GM18511 (cell line): ENCODE measurements around the gene NPTX1.
"Not testable (repeated sequence)": the region's sequence is repeated elsewhere in the genome, so short reads cannot be mapped to it uniquely, and the experiment has no call there.

Experiments
- ATAC-seq: cut with Tn5 transposase; IDR thresholded peaks from one replicate; pipeline ENCODE4 v1.9.1; 2021; ENCODE audit warnings: mild to moderate bottlenecking, moderate library complexity; ENCODE audit not compliant: unreplicated experiment

Gene NPTX1, protein sequence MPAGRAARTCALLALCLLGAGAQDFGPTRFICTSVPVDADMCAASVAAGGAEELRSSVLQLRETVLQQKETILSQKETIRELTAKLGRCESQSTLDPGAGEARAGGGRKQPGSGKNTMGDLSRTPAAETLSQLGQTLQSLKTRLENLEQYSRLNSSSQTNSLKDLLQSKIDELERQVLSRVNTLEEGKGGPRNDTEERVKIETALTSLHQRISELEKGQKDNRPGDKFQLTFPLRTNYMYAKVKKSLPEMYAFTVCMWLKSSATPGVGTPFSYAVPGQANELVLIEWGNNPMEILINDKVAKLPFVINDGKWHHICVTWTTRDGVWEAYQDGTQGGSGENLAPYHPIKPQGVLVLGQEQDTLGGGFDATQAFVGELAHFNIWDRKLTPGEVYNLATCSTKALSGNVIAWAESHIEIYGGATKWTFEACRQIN

DNA sequence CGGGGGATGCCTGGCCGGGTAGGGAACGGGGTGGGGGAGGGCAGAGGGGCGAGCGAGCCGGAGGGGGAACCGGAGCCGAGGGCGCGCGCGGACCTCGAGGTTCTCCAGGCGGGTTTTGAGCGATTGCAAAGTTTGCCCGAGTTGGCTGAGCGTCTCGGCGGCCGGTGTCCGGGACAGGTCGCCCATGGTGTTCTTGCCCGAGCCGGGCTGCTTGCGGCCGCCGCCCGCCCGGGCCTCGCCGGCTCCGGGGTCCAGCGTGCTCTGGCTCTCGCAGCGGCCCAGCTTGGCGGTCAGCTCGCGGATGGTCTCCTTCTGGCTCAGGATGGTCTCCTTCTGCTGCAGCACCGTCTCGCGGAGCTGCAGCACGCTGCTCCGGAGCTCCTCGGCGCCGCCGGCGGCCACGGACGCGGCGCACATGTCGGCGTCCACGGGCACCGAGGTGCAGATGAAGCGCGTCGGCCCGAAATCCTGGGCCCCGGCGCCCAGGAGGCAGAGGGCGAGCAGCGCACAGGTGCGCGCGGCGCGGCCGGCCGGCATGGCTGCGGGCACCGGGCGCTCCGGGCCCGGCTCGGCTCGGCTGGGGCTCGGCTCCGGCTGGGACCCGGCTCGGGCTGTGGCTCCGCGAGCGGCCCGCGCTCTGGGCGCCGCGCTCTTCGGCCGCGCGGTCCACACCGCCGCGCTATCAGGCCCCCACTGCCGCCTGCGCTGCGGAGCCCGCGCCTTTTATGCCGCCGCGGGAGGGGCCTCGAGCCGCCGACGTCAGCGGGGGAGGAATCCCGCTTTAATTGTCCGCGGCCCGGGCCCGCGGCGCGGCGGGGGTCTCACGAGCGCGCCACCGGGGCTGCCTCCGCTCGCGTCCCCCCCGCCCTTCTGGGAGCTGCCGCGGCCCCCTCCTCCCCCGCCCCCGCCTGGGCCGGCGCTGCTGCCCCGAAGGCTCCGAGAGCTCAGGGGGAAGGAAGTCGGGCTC, at the start of gene NPTX1:
Gene NPTX1 (minus strand): TSS at position 698 of the 967 bp plus-strand sequence. CDS start 161 bp downstream, at position 537.
- no peak for ATAC-seq

DNA sequence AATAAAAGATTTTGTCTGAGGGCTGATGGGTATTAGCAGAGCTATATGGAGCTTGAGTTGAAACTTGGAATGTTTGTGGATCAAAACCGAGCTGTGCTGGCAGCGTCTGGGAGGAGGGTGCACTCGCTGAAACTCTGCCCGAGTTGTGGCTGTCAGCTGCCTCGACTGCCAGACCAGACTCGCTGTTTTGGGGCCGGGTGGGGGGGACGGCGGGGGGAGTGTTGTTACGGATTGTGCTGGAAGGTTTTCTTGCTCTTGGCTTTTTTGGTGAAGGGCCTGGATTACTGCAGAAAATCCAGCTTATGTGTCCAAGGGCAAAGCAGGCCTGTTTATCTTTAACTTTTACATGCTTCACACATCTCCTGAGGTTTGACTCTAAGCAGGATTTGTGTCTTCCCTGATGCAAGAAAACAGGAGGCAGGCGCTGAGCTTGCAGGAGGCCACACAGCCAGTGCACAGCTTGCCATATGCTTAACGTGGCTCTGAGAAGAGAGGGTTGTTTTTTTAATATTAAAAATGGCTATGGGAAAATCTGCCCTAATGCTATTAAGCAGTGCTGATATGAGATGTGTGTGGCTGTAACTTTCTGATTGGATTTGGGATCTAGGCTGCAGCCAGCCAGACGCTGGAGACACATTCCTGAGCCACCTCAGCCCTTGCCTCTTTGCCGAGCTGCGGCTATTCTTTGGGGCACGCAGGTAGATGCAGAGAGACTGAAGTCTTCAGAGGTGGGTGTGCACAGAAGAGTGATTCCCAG, 47.7 kb upstream of the NPTX1 start:
- ATAC-seq, result no peak

DNA sequence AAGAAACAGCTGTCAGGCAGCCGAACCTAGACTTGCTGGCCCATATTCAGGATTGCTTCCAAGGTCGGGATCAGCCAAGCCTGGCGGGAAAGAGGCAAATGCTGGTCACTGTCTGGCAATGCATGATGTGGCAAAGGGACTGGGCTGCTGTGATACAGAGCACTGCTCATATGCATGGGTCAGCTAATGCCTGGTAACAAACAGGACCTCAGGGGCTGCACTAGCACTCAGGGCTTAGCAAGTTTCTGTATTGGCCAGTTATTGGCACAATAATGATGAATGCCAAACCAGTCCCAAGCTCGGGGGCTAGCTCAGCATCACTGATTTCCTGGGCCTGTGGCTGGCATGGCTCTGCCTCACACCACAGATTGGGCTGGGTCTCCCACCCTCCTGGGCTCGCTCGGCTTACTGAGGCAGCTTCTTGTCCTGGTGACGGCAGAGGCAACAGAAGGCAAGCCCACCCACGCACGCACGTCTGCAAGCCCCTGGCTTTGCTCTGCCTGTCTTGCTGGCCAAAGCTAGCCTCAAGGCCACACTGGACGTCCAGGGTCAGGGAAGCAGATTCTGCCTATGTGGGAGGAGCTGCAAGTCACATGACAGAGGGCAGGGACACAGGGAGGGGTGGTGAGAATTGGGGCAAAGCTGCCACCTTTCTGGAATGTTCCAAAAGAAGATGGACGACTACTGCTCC, 46.8 kb upstream of the NPTX1 start:
- ATAC-seq, result no peak

DNA sequence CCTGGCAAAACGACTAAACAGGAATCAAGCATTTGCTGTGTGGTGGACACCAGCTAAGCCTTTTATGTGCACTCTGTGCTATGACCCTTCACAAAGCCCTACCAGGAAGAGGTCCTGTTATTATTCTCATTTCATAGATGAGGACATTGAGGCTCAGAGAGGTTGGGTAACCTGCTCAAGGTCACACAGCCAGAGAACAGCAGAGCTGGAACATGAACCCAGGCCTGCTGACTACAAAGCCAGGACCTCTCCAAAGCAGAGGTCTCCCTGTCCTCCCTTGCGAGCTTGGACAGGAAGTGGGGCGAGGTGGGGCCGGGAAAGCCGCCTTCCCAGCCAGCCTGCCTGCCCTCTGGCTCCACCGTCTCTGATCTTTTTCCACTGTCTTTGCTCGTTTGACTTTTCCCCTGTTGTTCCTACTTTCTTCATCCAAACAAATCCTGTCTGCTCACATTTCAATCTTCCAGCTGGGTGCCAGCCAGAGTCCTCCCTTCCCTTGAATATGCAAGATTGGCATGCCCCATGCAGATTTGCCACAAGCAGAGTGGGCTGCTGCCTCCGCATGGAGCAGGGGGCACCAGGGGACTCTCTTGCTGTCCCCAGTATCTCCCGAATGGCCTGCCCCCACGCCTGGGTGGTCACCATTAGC, 44.5 kb upstream of the NPTX1 start:
- ATAC-seq, result no peak

DNA sequence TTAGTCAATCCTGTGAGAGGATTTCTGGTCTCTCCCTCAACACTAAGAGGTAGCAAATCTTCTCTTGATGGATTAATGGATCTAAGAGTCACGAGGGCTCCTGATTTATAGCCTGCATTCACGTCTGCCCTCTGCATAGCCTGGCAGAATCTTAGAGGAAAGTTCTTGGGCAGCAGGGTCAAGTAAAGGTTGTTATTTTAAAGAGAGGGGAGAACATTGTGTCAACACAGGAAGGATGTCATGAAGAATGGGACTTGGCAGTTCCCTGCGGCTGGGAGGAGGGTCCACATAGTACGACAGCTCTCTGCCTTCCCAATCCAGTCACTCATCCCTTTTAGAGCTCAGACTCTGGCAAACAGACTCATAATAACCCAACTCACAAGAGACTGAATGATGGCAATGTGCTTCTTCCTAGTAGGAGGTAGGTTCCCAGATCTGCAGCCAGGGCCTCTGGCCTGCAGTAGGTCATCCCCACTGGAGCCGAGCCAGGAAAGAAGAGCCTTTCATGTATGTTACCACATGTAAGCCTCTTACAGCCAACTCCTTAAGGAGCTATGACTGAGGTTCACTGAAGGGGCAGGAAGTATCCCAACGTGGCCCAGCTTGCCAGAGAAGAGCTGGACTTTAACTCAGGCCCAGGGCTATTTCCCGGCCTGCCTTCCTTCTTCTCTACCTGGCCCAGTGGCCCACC, 42.8 kb upstream of the NPTX1 start:
- no peak for ATAC-seq

DNA sequence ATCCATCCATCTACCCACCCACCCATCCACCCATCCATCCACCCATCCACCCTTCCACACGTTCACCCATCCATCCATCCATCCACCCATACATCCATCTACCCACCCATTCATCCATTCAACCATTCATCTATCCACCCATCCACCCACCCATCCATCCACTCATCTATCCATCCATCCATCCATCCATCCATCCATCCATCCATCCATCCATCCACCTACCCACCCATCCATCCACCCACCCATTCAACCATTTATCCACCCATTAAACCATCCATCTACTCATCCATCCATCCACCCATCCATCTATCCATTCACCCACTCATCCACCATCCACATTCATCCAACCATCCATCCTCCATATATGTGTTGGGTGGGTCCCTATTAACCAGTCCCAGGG, 42.0 kb upstream of the NPTX1 start:
- no peak for ATAC-seq

DNA sequence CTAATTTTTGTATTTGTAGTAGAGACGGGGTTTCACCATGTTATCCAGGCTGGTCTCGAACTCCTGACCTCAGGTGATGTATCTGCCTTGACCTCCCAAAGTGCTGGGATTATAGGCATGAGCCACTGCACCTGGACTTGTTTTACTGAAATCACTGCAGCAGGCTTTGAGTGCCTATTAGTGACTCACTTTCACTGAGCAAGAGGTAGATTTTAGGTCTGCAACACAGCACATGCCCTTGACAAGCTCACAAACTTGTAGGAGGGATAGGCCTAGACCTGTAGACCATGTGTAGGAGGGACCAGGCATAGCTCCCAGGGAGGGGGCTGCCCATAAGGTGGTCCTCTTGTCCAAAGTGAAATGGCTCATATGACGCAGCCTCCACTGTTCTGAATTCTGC, 41.2 kb upstream of the NPTX1 start:
- ATAC-seq, result no peak

DNA sequence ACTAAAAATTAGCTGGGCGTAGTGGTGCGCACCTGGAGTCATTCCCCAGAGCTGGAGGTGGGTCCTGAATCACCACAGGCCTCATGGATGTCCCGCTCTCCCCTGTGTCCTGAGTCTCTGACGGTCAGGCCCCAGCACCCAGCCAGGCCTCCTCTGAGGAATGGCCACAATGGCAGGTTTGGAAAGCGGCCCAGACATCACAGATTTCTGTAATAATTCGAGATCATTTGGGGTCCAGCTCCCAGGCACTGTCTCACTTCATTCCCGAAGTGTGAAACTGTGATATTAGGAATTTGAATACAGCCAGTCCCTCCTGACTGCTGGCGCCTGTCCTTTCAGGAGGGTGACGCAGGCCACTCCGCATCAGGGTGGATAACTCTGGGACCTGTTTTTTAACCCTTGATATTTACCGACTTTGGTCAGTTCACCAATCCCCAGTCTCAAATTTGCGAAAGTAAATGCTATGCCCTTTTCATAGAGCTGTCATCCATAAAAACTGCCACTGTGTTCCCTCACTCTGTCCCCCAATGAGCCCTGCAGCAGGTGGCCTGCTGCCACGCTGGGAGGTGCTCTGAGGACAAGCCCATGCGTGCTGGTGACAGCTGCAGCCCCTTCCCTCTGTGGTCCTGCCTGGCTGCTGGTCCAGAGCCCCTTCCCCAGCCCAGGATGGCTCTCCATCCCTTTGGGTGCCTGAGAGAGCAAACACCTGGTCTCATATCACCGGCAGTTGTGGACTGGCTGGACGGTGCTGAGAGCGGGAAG, 39.9 kb upstream of the NPTX1 start:
- ATAC-seq, result no peak

DNA sequence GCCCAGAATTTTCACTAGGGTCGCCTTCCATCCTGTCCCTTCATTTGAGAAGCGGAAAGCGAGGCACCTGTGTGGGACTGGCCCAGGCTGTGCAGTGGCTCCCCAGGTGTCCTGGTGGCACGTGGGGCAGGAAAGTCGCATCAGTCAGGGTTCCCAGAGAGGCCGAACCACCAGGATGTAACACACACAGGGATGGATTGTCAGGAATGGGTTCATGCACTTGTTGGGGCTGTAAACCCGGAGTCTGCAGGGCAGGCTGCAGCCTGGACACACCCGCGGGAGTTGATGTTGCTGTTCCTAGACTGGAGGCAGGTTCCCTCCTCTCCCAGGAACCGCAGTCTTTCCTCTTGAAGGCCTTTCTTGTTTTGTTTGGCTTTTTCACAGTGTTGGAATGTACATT, 37.5 kb upstream of the NPTX1 start:
- ATAC-seq, result no peak

DNA sequence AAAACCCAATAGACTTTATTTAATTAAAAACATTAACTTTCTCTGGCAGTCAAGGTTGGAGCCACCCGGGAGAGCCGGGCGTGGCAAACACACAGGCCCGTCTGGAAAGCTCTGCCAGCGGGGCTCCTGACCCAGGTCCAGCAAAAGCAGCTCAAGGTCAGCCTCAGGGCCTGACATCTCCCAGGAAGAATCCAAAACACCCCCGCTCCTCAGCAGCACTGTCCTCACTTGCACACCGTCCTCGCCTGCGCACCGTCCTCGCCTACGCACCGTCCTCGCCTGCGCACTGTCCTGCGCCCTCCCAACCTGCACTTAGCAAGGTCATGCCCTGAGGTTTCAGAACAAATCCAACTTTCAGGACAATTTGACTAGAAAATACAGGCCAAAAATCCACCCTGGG, 36.8 kb upstream of the NPTX1 start:
- no peak for ATAC-seq

DNA sequence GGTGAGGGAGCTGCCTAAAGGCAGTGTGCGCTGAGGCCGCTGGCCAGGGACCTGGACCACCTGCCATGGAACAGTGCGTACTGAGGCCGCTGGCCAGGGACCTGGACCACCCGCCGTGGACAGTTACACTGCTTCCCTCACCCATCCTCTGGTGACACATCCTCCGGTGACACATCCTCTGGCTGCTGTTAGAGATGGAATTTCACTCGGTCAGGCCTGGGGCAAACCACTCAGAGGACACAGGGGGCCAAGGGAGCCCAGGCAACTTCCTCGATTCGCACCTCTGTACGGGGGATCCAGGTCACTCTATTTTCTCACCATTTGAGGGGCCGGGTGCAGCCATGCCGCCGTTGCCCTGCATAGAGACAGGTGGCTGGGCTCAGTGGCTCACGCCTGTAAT, 35.8 kb upstream of the NPTX1 start:
- no peak for ATAC-seq

DNA sequence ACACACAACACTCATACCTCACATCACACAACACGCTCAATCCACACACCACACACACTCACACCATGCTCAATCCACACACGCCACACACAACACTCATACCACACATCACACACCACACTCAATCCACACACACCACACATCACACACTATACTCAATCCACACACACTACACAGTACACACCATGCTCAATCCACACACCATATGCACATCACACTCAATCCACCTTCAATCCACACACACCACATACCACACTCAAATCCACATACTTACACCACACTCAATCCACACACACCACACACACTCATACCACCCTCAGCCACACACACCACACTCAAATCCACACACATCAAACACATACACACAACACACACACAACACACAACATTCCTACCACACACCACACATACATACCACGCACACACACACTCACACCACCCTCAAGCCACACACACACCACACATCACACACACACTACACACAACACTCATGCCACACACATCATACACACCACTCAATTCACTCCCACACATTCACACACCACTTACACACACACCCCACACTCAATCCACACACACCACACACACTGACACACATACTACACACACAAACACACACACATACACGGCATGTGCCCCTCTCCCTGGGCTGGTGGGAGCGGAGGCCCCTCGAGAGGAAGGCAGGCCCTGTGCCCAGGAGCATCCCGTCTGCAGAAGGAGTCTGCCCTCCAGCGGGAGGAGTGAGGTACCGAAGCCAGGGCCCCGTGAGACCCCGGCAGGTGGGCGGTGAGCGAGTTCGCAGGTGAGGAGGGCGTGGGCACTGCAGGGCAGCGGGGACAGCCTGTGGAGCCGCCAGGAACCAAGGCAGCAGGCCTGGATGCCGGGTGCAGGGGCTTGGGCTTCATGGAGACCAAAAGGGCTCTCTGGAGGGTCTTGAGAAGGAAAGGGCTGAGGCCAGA, 35.1 kb upstream of the NPTX1 start:
- ATAC-seq, result no peak

DNA sequence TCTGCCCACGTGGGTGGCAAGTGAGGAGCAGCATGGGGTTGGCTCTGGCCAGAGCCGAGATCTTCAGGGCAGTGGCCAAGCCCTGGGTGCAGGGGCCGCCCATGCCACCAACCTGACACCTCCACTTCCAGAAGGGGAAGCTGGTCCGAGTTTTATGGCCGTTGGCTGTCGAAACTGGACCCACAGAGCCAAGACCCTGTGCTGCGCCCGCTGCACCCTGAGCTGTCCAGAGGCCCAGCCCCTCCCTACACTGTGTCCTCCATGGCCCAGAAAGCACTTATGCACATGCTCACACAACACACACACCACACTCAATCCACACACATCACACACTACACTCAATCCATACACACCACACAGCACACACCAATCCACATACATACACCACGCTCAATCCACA, 34.4 kb upstream of the NPTX1 start:
- no peak for ATAC-seq

DNA sequence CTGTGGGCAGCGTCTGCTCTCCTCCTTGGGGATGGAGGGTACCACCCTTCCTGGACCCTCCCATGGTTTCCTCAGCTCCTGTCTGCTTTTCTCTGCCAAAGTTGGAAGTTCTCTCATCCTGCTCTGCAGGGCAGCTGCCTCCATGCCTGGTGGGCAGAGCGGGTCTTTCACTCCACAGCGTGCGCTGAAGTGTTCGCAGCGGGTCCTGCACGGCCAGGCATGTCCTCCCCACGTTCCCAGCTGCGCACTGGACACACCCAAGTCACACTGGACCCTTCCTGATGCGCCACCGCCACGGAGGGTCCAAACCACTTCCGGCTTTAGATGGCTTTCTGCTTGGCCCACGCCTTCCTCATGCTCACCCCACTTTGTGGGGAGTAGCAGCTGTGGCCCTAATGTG, 33.7 kb upstream of the NPTX1 start:
- no peak for ATAC-seq

DNA sequence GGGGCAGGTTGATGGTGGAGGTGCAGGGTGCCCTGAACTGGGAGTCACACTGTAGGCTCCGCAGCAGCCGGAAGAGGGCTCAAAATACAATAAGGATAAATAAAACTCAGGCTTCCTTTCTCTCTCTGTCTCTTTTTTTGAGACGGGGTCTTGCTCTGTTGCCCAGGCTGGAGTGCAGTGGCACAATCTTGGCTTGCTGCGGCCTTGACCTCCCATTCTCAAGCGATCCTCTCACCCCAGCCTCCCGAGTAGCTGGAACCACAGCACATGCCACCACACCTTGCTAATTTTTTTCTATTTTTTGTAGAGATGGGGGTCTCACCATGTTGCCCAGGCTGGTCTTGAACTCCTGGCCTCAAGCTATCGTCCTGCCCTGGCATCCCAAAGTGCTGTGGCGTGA, 32.9 kb upstream of the NPTX1 start:
- no peak for ATAC-seq

DNA sequence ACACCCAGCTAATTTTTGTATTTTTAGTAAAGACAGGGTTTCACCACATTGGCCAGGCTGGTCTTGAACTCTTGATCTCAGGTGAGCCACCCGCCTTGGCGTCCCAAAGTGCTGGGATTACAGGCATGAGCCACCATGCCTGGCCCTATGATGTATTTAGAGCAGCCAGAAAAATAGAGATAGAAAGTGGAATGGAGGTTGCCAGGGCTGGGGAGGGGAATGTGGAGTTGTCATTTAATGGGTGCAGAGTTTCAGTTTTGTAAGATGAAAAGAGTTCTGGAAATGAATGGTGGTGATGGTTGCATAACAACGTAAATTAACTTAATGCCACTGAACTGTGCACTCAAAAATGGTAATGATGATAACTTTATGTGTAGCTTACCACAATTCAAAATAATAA, 31.6 kb upstream of the NPTX1 start:
- no peak for ATAC-seq

DNA sequence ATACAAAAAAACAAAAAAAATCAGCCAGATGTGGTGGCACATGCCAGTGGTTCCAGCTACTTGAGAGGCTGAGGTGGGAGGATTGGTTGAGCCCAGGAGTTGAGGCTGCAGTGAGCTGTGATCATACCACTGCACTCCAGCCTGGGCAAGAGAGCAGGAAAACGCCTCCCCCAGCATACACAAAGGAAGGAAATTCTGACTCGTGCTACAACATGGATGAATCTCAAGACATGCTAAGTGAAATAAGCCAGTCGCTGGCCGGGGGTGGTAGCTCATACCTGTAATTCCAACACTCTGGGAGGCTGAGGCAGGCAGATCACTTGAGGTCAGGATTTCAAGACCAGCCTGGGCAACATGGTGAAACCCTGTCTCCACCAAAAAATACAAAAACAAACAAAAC, 30.8 kb upstream of the NPTX1 start:
- not testable (repeated sequence) for ATAC-seq
